Peyer's patch (tissue), 4 donors: ENCODE data around the gene VPS33A.

ENCODE experiments used
- POLR2A ChIP-seq, 2 donors: fragments of 450-650 bp; IDR thresholded peaks; one replicate each; pipeline ENCODE4 v1.5.1; 2017; ENCODE audit warnings: antibody characterized with exemption in 2 of 2, mild to moderate bottlenecking in 2 of 2, moderate library complexity in 2 of 2
- TF ChIP-seq, protein P1 (sequence below), 6 experiments: fragments of 450-650 bp in 4 of 6; fragments of 200-600 bp in 2 of 6; sonication (generic) in 1 of 6; IDR thresholded peaks; one replicate each; pipeline ENCODE4 v1.5.1; 2017 to 2019; ENCODE audit warnings: antibody characterized with exemption in 6 of 6, mild to moderate bottlenecking in 3 of 6, moderate library complexity in 1 of 6

- TF ChIP-seq, protein P1, sequence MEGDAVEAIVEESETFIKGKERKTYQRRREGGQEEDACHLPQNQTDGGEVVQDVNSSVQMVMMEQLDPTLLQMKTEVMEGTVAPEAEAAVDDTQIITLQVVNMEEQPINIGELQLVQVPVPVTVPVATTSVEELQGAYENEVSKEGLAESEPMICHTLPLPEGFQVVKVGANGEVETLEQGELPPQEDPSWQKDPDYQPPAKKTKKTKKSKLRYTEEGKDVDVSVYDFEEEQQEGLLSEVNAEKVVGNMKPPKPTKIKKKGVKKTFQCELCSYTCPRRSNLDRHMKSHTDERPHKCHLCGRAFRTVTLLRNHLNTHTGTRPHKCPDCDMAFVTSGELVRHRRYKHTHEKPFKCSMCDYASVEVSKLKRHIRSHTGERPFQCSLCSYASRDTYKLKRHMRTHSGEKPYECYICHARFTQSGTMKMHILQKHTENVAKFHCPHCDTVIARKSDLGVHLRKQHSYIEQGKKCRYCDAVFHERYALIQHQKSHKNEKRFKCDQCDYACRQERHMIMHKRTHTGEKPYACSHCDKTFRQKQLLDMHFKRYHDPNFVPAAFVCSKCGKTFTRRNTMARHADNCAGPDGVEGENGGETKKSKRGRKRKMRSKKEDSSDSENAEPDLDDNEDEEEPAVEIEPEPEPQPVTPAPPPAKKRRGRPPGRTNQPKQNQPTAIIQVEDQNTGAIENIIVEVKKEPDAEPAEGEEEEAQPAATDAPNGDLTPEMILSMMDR (IDR thresholded peaks at IDR 0.05) = no peak
- no peak for TF ChIP-seq POLR2A (IDR thresholded peaks at IDR 0.05)
These were observed 35.5 kb downstream of the VPS33A start for GRCh38 chr12:122230798-122231197.
